ENCODE data around the gene RNF31.

RNF31 gene

GRCh38 chr14:24138396-24139271 is 8.7 kb upstream of the RNF31 start:
- DNase-seq: no peak

- peak; percentile 25 for DNase-seq
Measured at GRCh38 chr14:24139272-24139934, 7.9 kb upstream of the RNF31 start.

GRCh38 chr14:24141097-24141880 is 6.0 kb upstream of the RNF31 start, which contains the start of gene EMC9:
Gene EMC9 (minus strand): TSS chr14:24141591. CDS start chr14:24141304, 287 bp downstream.
- peak; percentile 100 for DNase-seq

- no peak for DNase-seq
Measured at GRCh38 chr14:24143511-24143910, 3.8 kb upstream of the RNF31 start.

GRCh38 chr14:24144451-24144850 is 2.8 kb upstream of the RNF31 start:
- DNase-seq: no peak

GRCh38 chr14:24145219-24145618 is 2.1 kb upstream of the RNF31 start:
- no peak for DNase-seq

- DNase-seq: no peak
Measured at GRCh38 chr14:24145690-24146452, 1.4 kb upstream of the RNF31 start.

- DNase-seq: peak; percentile 97
Measured at GRCh38 chr14:24146453-24146977, 783 bp upstream of the RNF31 start, which contains the start of gene PSME2. Gene PSME2 (minus strand): TSS chr14:24146610. CDS start chr14:24146581, 29 bp downstream.

GRCh38 chr14:24147761-24148428 is 597 bp downstream of the RNF31 start:
- DNase-seq: peak; percentile 40

- no peak for DNase-seq
Measured at GRCh38 chr14:24149302-24149969, 2.1 kb downstream of the RNF31 start.

GRCh38 chr14:24150061-24150460 is 2.8 kb downstream of the RNF31 start:
- DNase-seq: no peak

- no peak for DNase-seq
Measured at GRCh38 chr14:24150567-24150966, 3.3 kb downstream of the RNF31 start.

- DNase-seq: no peak
Measured at GRCh38 chr14:24150993-24151392, 3.7 kb downstream of the RNF31 start.

- no peak for DNase-seq
Measured at GRCh38 chr14:24151404-24152080, 4.2 kb downstream of the RNF31 start.

GRCh38 chr14:24155100-24155499 is 7.8 kb downstream of the RNF31 start:
- no peak for DNase-seq

GRCh38 chr14:24156840-24157239 is 9.5 kb downstream of the RNF31 start:
- no peak for DNase-seq

- DNase-seq: no peak
Measured at GRCh38 chr14:24157331-24157730, 10.0 kb downstream of the RNF31 start.

GRCh38 chr14:24159777-24160498 is 12.6 kb downstream of the RNF31 start:
- DNase-seq: no peak

- DNase-seq: no peak
Measured at GRCh38 chr14:24160499-24160849, 13.2 kb downstream of the RNF31 start.
